Urinary bladder (tissue), 4 donors: ENCODE measurements around the gene PLCL2. TPM values are rescaled to one million over a fixed set of nuclear protein-coding genes. Genes with fewer than 3 reads are reported as not detected.

Source experiments
- DNase-seq: peaks from one replicate; pipeline ENCODE4 v3.0.0-alpha.2; 2015; ENCODE audit errors: extremely low spot score
- H3K27ac ChIP-seq: one replicate; pipeline ENCODE4 v1.5.1; 2013; ENCODE audit warnings: low read depth, mild to moderate bottlenecking, moderate library complexity
- H3K36me3 ChIP-seq: one replicate; pipeline ENCODE4 v1.6.1; 2013; ENCODE audit warnings: mild to moderate bottlenecking, moderate library complexity; ENCODE audit not compliant: insufficient read depth
- H3K4me1 ChIP-seq: one replicate; pipeline ENCODE4 v1.6.1; 2013; ENCODE audit warnings: mild to moderate bottlenecking, moderate library complexity; ENCODE audit not compliant: insufficient read depth
- H3K4me3 ChIP-seq: one replicate; pipeline ENCODE4 v1.5.1; 2013; ENCODE audit warnings: low read depth, low read length
- WGBS: extraction: QIAGEN DNeasy Blood & Tissue Kit; methylation state at CpG from one replicate; pipeline ENCODE4 v1.1.7; 2013; 5-methylcytosine and 5-hydroxymethylcytosine counted together
- polyA plus RNA-seq: library from polyadenylated mRNA; stranded (reverse); fragments of 200-250 nt; gene quantifications from one replicate; pipeline ENCODE4 v1.2.3, GENCODE V29; 2013
- total RNA-seq: library from RNA; depleted of rRNA; stranded (reverse); fragments of >200 nt; gene quantifications from one replicate; pipeline ENCODE4 v1.2.3, GENCODE V29; 2014
- donor health status: healthy with polysubstance abuse.
- donor health status: healthy.

Gene PLCL2
- total RNA-seq: 23.0 TPM
- polyA plus RNA-seq: 2.7 TPM

GRCh38 chr3:16884748-16885592 is at the start of gene PLCL2:
Gene PLCL2 (plus strand): TSS chr3:16884955. CDS start chr3:16885040, 85 bp downstream.
- Histone ChIP-seq H3K36me3 (no peaks in the 10 kb centered on the region), H3K4me3 (peak within 1 kb of the TSS; percentile 95), H3K4me1 (no peaks in the 10 kb centered on the region), H3K27ac (peak within 1 kb of the TSS; percentile 80)
- DNase-seq: no peak
- WGBS: under 1% methylated on average over 87 of the region's 87 CpGs

DNA sequence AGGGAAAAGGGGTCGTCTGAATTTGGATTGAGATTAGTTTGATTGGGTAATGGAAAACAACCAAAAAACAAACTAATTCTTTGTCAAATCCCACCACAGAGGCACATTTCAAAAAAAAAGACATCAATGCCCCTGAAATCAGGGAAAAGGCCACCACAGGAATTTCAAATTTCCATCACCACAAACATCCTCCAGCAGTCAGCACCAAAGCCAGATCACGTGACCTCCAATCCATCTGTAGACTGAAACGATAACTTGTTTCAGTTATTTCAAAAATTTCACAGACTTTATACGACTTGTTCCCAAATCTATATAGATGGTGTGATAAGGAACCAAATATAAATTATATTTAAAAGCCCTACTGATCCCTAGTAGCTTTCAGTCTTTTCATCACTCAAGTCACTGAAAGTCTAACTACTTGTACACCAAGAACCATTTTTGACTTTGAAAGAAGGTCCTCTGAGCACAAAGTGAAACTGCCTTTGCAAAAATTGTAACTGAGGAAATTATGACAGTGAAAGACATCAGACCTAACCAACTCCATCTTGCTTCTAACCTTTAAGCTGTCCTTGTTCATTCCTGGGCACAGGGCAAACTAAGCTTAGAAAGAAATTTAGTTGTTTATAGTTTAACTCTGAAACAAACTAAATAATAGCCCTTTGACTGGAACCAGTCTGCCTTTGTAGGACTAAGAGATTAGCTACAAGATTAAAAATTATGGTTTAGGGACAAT is 48.1 kb upstream of the PLCL2 start:
- Histone ChIP-seq H3K4me3 (no peak overlapping the region), H3K36me3 (no peaks in the 10 kb centered on the region), H3K4me1 (no peaks in the 10 kb centered on the region), H3K27ac (no peak overlapping the region)
- 58% methylated on average over 4 of the region's 4 CpGs for WGBS
- no peak for DNase-seq

- no peaks in the 10 kb centered on the region for H3K4me1 ChIP-seq
- no peak for DNase-seq
- H3K27ac ChIP-seq: no peak overlapping the region
- no peak overlapping the region for H3K4me3 ChIP-seq
- H3K36me3 ChIP-seq: no peaks in the 10 kb centered on the region
- 80% methylated on average over 7 of the region's 7 CpGs for WGBS
Measured at GRCh38 chr3:16837602-16838001, 47.2 kb upstream of the PLCL2 start.

DNA sequence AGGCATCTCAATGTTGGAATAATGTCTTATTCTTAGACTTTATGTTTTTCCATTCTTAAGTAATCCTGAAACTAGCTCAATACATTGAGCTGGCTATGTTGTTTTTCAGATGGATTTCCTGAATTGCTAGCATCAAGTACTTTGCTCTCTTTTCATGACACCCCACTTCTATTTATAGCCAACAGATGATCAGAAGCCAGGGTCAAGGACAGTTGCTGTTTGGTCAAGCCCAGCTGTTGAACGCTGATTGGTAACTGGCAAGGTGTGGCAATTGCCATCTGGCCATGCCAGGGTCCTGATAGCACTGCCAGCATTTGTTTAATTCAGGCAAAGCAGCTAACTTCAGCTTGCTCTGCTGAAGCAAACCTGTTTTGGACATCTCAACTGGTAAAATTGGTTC is 46.2 kb upstream of the PLCL2 start:
- DNase-seq: no peak
- Histone ChIP-seq H3K27ac (no peak overlapping the region), H3K4me1 (no peaks in the 10 kb centered on the region), H3K4me3 (no peak overlapping the region), H3K36me3 (no peaks in the 10 kb centered on the region)
- 67% methylated on average over 1 of the region's 1 CpG for WGBS

GRCh38 chr3:16839271-16840100 is 45.3 kb upstream of the PLCL2 start:
- Histone ChIP-seq H3K4me1 (no peaks in the 10 kb centered on the region), H3K27ac (no peak overlapping the region), H3K4me3 (no peak overlapping the region), H3K36me3 (no peaks in the 10 kb centered on the region)
- no peak for DNase-seq
- WGBS: 78% methylated on average over 10 of the region's 10 CpGs

- no peaks in the 10 kb centered on the region for H3K4me1 ChIP-seq
- no peak for DNase-seq
- no peak overlapping the region for H3K27ac ChIP-seq
- WGBS: 75% methylated on average over 1 of the region's 1 CpG
- H3K4me3 ChIP-seq: no peak overlapping the region
- H3K36me3 ChIP-seq: no peaks in the 10 kb centered on the region
Measured at GRCh38 chr3:16840101-16840424, 44.7 kb upstream of the PLCL2 start.

GRCh38 chr3:16841041-16841753 is 43.6 kb upstream of the PLCL2 start:
- H3K36me3 ChIP-seq: no peaks in the 10 kb centered on the region
- DNase-seq: no peak
- no peak overlapping the region for H3K4me3 ChIP-seq
- no peak overlapping the region for H3K27ac ChIP-seq
- WGBS: 68% methylated on average over 7 of the region's 7 CpGs
- no peaks in the 10 kb centered on the region for H3K4me1 ChIP-seq

DNA sequence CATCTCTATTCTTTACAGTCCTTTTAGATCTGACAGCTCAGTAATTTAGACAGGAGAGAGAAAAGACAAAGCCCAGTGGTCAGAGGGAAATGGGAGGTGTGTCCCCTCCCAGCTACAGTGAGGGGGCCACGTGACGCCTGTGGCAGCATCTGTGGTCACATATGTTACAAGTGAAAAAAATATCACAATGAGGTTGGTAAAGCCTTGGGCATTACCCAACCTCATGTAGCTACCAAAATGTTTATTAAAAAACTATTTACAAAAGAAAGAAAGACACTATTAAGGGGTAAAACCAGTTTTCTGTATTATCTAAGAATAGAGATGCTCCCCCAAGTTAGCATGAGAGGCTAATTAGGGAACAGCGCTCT is 42.9 kb upstream of the PLCL2 start:
- Histone ChIP-seq H3K27ac (no peak overlapping the region), H3K4me1 (no peaks in the 10 kb centered on the region), H3K36me3 (no peaks in the 10 kb centered on the region), H3K4me3 (no peak overlapping the region)
- no peak for DNase-seq
- 82% methylated on average over 3 of the region's 3 CpGs for WGBS

GRCh38 chr3:16842272-16843270 is 42.2 kb upstream of the PLCL2 start:
- Histone ChIP-seq H3K27ac (no peak overlapping the region), H3K4me1 (no peaks in the 10 kb centered on the region), H3K36me3 (no peaks in the 10 kb centered on the region), H3K4me3 (no peak overlapping the region)
- 74% methylated on average over 16 of the region's 16 CpGs for WGBS
- DNase-seq: no peak

- WGBS: 92% methylated on average over 2 of the region's 2 CpGs
- H3K36me3 ChIP-seq: no peaks in the 10 kb centered on the region
- H3K4me3 ChIP-seq: no peak overlapping the region
Measured at GRCh38 chr3:16844222-16844621, 40.5 kb upstream of the PLCL2 start.

GRCh38 chr3:16844791-16845190 is 40.0 kb upstream of the PLCL2 start:
- 92% methylated on average over 1 of the region's 1 CpG for WGBS
- Histone ChIP-seq H3K4me3 (no peak overlapping the region), H3K27ac (no peak overlapping the region), H3K36me3 (no peaks in the 10 kb centered on the region), H3K4me1 (no peaks in the 10 kb centered on the region)
- no peak for DNase-seq

More at GRCh38 chr3:16844222-16844621, 40.5 kb upstream of the PLCL2 start:
- Histone ChIP-seq H3K4me1 (no peaks in the 10 kb centered on the region), H3K27ac (no peak overlapping the region)
- no peak for DNase-seq

DNA sequence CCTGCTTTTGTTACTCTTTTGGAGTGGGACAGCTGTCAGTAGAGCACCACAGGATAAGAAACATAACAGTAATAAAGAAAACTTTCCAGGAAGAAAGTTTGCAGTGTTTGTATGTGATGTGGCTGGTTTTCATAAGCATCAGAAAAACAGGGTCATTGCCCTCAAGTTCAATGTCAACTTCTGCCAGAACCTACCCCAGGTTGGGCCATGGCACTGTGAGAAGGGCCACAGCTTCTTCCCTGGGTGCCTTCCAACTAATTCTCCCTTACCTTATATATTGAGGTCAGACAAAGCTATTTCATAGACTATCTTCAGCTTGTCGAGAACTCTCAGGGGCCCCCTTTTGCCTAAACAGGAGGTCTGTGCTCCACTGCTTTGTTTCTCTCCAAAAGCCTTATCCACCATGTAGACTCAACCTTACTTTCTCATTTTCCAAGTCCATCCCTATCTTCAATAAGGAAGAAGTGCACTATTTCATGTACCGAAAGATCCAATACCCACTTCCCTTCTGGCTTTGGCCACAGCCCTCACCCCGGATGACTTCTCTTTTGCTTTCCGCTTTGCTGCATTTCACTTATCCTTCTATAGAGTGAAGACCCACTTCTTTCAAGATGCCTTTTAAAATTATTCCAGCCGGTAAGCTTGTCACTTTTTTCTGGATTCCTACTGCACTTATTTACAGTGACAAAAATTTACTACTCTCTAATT is 38.2 kb upstream of the PLCL2 start:
- H3K36me3 ChIP-seq: no peaks in the 10 kb centered on the region
- H3K4me3 ChIP-seq: no peak overlapping the region
- H3K27ac ChIP-seq: no peak overlapping the region
- no peak for DNase-seq
- H3K4me1 ChIP-seq: no peaks in the 10 kb centered on the region
- 86% methylated on average over 5 of the region's 5 CpGs for WGBS
